Duodenal mucosa (tissue), 2 donors: ENCODE results near the gene SPEM1.

Experiments used
- H3K27ac ChIP-seq: one replicate; pipeline ENCODE4 v1.7.0; 2013; ENCODE audit warnings: low read depth, low read length
- H3K27me3 ChIP-seq, 2 donors: one replicate each; pipeline ENCODE4 v1.7.0; 2013; ENCODE audit warnings: low read length in 2 of 2, control low read depth in 1 of 2; ENCODE audit not compliant: insufficient read depth in 2 of 2, control insufficient read depth in 1 of 2
- H3K36me3 ChIP-seq, 2 donors: one replicate each; pipeline ENCODE4 v1.7.0; 2013; ENCODE audit warnings: low read length in 2 of 2, control low read depth in 1 of 2; ENCODE audit not compliant: insufficient read depth in 2 of 2, control insufficient read depth in 1 of 2
- H3K4me1 ChIP-seq, 2 donors: one replicate each; pipeline ENCODE4 v1.7.0; 2013; ENCODE audit warnings: low read length in 2 of 2, control low read depth in 1 of 2; ENCODE audit not compliant: insufficient read depth in 2 of 2, control insufficient read depth in 1 of 2
- H3K4me3 ChIP-seq, 2 donors: one replicate each; pipeline ENCODE4 v1.7.0; 2013; ENCODE audit warnings: low read length in 2 of 2, low read depth in 1 of 2
- H3K9ac ChIP-seq, 2 donors: one replicate each; pipeline ENCODE4 v1.7.0; 2013; ENCODE audit warnings: low read length in 2 of 2, low read depth in 1 of 2
- H3K9me3 ChIP-seq, 2 donors: one replicate each; pipeline ENCODE4 v1.7.0; 2013; ENCODE audit warnings: low read length in 2 of 2, control low read depth in 1 of 2; ENCODE audit not compliant: control insufficient read depth in 1 of 2

SPEM1 gene

DNA sequence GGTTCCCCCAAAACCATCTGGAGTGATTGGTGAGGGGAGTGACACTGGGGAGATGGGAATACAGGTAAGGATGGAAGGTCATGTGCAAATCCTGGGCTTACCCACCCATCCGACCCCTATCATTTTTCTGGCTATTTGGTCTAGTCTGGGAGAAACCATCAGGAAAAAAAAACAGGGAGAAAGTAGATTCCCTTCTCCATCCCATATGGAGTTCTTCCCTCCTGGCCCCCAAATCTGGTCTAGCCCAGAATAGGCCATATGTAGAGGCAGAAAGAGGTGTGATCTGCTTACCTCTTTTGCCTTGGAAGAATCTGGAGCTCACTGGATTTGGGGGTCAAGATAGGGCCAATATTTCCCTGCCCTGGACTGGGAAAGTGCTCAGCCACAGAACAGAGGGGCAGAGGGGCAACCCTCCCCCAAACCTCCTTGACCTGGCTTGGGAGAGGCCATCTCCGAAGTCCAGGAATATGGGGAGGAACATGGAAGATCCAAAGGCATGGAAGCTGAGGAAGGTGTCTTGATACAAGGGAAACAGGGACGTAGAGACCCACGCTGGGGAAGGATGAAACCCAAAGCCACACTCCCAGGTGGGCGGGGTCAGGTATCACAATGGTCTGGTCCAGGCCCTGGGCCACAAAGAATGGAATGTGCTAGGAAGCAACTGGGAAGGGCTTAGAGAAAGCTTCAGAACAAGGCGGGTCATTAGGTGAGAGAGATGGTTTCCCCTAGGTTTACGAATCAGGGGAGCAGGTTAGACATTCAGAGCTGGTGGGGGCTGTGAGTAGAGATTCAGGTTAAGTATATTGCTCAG, 40.9 kb downstream of the SPEM1 start:
- no peak overlapping the region for H3K9ac ChIP-seq
- H3K4me3 ChIP-seq: no peak overlapping the region
- H3K36me3 ChIP-seq: peaks cover 2 to 14% of the 10 kb centered on the region in 2 donors
- H3K27ac ChIP-seq: no peak overlapping the region
- peaks cover 0 to 3% of the 10 kb centered on the region in 2 donors for H3K4me1 ChIP-seq
- H3K9me3 ChIP-seq: no peaks in the 10 kb centered on the region
- H3K27me3 ChIP-seq: no peaks in the 10 kb centered on the region

DNA sequence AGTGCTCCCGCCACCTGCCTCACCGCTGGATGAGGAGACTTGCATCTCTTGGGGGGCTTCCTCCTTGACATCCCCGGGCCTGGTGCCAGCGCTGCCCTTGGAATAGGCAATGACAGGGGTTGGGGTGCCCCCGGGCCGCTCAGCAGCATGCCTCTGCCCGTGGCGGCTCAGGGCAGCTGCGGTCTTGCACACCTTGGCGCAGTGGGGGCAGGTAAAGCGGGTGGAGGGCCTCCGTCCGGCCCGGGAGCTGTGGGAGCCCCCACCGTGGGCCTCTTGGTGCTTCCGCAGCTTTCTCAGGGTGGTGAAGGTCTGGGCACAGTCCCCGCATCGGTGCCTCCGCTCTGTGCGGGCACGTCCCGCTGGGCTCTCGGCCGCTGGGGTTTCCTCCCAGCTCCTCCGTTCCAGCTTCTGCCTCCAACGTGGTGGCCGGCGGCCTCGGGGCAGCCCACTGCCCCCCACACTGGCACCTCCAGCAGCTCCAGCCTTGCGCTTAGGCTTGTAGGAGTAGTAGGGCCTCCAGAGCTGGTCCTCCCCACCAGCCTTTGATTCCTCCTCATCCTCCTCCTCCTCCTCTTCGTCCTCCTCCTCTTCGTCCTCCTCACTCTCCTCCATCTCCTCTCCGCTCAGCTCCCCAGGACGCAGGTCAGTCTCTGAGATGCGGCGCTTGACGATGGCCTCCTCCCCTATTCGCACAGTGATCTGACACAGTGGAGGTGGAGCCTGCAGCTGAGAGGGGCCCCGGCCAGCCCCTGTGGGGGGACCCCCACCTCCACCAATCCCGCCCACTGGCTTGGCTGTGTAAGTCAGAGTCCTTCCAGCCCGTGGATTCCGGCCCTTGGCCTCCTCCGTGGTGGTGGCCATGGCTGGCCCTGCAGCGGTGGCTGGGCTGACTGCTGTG, 42.6 kb downstream of the SPEM1 start:
- Histone ChIP-seq H3K36me3 (peaks cover 7 to 14% of the 10 kb centered on the region in 2 donors), H3K9ac (no peak overlapping the region), H3K9me3 (no peaks in the 10 kb centered on the region), H3K4me3 (no peak overlapping the region), H3K27ac (no peak overlapping the region), H3K4me1 (no peaks in the 10 kb centered on the region), H3K27me3 (no peaks in the 10 kb centered on the region)

DNA sequence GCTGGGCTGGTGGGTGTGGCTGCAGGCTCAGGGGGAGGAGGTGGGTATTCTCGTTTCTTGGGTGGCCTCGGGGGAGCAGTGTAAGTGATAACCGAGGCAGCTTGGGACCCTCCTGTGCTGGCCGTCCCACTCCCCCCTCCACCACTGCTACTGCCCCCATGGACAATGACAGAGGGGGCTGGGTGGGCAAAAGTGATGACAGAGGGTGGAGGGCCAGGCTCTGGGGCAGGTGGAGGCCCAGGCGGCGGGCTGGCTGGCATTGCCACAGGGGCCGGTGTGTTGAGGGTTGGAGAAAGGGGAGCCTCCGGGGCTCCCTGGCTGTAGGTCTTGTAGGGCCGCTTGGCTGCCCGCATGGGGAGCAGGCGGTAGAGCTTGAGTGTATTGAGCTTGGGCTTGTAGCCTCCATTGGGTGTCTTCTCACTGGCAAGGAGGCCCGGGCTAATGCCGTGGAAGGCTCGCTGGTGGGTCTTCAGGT, 43.3 kb downstream of the SPEM1 start:
- Histone ChIP-seq H3K9me3 (no peaks in the 10 kb centered on the region), H3K4me3 (no peak overlapping the region), H3K36me3 (peaks cover 7 to 14% of the 10 kb centered on the region in 2 donors), H3K27me3 (no peaks in the 10 kb centered on the region), H3K4me1 (no peaks in the 10 kb centered on the region), H3K27ac (no peak overlapping the region), H3K9ac (no peak overlapping the region)

DNA sequence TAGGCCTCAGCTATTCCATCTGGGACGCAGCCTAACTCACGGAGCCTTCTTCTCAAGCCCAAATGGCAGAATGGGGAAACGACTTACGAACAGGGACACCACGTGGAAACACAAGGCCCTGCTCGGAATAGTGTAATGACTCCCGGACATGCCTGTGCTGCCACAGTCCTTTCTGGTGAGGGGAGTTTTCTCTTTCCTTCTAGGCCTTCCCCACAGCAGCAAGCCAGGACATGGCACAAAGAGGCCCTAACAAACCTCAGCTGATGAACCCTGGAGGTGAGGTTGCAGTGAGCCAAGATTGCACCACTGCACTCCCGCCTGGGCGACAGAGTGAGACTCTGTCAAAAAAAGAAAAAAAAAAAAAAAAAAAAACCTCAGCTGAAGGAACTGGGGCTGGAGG, 44.0 kb downstream of the SPEM1 start:
- no peak overlapping the region for H3K9ac ChIP-seq
- H3K27me3 ChIP-seq: no peaks in the 10 kb centered on the region
- H3K4me3 ChIP-seq: no peak overlapping the region
- peaks cover 7 to 14% of the 10 kb centered on the region in 2 donors for H3K36me3 ChIP-seq
- H3K27ac ChIP-seq: no peak overlapping the region
- H3K9me3 ChIP-seq: no peaks in the 10 kb centered on the region
- H3K4me1 ChIP-seq: no peaks in the 10 kb centered on the region

DNA sequence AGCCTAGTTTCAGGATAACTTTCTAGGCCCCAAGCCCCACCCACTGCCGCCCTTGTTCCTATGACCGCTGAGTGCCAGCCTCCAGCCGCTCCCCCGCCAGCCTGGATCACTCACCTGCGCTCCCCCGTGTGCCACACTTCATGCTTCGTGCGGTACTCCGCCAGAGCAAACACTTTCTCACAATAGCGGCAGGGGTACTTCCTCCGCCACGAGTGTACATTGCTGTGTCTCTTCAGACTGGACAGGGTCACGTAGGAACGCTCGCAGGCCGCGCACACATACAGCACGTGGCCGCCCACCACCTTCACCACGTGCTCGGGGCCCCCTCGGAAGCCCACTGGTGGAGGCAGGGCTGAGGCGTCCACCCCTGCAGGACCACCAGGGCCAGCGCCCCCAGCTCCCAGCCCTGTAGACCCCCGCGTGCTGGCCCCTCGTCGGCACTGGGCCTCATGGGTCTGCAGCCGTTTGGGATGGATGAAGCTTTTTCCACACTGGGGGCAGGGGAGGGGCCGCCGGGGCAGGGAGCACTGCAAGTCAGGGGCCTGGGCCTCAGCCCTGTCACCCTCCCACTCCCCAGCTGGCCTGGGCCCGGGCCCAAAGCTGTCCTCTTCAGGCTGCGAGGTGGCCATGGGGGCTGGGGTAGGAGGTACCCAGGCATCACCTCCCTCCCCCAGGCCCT, 45.6 kb downstream of the SPEM1 start:
- Histone ChIP-seq H3K4me3 (no peak overlapping the region), H3K27ac (no peak overlapping the region), H3K4me1 (peaks cover 0 to 3% of the 10 kb centered on the region in 2 donors), H3K36me3 (peaks cover 7 to 14% of the 10 kb centered on the region in 2 donors), H3K9me3 (no peaks in the 10 kb centered on the region), H3K9ac (no peak overlapping the region), H3K27me3 (no peaks in the 10 kb centered on the region)

DNA sequence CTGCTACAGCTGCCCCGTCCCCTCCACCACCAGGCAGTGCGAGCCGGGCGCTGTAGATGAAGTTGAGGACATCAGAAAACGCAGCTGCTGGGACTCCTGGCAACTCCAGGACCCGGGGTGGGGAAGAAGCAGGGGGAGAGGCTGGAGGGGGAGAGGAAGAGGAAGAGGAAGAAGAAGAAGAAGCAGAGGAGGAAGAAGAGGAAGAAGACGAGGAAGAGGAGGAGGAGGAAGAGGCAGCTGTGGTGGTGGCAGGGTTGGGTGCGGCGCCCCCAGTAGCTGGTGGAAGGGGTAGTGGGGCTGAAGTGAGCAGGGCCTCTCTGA, 46.2 kb downstream of the SPEM1 start:
- no peak overlapping the region for H3K9ac ChIP-seq
- H3K27ac ChIP-seq: no peak overlapping the region
- H3K4me1 ChIP-seq: peaks cover 0 to 5% of the 10 kb centered on the region in 2 donors
- H3K4me3 ChIP-seq: no peak overlapping the region
- no peaks in the 10 kb centered on the region for H3K9me3 ChIP-seq
- no peaks in the 10 kb centered on the region for H3K27me3 ChIP-seq
- peaks cover 6 to 14% of the 10 kb centered on the region in 2 donors for H3K36me3 ChIP-seq

DNA sequence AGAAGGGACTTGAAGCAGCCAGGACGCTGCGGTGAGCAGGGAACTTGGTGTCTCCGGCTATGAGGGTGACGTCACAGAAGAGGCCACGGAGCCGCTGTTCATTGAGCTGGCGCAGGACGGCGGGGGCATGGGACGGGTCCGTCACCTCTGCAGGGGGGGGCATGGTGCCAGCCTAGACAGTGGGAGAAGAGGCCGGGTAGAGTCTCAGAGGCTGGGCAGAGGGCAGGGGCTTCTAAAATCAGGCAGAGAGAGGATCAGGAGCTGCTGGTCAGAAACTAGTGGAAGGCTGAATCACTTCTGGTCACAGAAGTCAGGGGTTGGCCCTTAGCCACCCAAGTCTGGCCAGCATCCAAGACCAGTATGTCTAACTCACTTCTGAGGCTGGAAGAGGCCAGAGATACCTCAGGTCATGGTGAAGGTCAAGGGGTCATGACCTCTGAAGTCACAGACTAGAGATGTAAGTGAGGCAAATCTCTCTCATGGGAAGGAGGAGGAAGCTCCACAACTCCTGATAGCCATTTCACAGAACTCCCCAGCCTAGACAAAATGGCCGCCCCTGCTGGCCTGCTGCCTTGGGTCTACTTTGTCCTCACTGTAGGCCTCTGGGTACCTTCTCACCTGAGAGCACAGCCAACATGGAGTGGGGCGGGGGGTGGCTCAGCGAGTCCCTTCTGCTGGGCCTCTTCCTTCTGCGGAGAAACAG, 46.7 kb downstream of the SPEM1 start:
- Histone ChIP-seq H3K9ac (no peak overlapping the region), H3K27me3 (no peaks in the 10 kb centered on the region), H3K9me3 (no peaks in the 10 kb centered on the region), H3K4me3 (no peak overlapping the region), H3K27ac (no peak overlapping the region), H3K4me1 (peaks cover 0 to 5% of the 10 kb centered on the region in 2 donors), H3K36me3 (peaks cover 5 to 14% of the 10 kb centered on the region in 2 donors)

DNA sequence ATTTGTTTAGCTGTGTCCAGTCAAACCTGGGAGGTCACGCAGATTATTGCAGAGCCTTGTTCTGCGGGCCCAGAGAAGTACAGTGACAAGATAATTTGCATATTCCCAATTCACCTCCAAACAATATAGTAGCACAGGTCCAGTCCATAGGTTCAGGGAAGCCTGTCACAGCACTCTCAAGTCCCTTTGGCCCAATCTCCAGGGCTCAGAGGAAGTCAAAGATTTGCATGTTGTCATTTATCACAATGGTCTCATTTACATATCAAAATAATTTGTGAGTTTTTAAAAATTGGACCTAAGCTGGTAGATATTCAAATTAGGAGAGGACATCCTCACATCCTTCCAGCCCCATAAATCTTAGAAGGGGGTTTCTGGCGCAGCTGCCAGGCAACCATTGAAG, 47.4 kb downstream of the SPEM1 start:
- H3K9ac ChIP-seq: no peak overlapping the region
- H3K4me3 ChIP-seq: no peak overlapping the region
- H3K4me1 ChIP-seq: peaks cover 0 to 5% of the 10 kb centered on the region in 2 donors
- H3K27ac ChIP-seq: no peak overlapping the region
- H3K27me3 ChIP-seq: no peaks in the 10 kb centered on the region
- H3K36me3 ChIP-seq: peaks cover 5 to 14% of the 10 kb centered on the region in 2 donors
- no peaks in the 10 kb centered on the region for H3K9me3 ChIP-seq

DNA sequence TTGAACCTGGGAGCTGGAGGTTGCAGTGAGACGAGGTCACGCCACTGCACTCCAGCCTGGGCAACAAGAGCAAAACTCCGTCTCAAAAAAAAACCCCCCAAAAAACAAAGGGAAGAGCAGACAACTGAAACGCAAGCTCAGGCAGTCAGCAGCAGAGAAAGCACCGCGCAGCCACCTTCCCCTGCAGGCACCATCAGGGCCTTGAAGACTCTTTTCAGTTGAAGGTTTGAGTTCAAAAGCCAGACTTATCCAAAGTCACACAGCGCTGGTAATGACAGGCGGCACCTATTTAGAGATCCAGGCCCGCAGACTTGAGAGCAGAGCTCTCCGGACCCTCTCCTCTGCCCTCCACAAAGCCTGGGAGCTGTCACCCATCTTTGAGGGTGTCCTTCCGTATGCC, 48.2 kb downstream of the SPEM1 start:
- no peak overlapping the region for H3K9ac ChIP-seq

More for the DNA sequence above, 48.2 kb downstream of the SPEM1 start:
- Histone ChIP-seq H3K27ac (no peak overlapping the region), H3K4me1 (peaks cover 0 to 5% of the 10 kb centered on the region in 2 donors), H3K9me3 (no peaks in the 10 kb centered on the region), H3K4me3 (no peak overlapping the region), H3K36me3 (peaks cover 5 to 8% of the 10 kb centered on the region in 2 donors), H3K27me3 (no peaks in the 10 kb centered on the region)
